ENCODE results near the gene CTH.
"Not testable (repeated sequence)": the region's sequence is repeated elsewhere in the genome, so short reads cannot be mapped to it uniquely, and the experiment has no call there.

CTH gene

DNA sequence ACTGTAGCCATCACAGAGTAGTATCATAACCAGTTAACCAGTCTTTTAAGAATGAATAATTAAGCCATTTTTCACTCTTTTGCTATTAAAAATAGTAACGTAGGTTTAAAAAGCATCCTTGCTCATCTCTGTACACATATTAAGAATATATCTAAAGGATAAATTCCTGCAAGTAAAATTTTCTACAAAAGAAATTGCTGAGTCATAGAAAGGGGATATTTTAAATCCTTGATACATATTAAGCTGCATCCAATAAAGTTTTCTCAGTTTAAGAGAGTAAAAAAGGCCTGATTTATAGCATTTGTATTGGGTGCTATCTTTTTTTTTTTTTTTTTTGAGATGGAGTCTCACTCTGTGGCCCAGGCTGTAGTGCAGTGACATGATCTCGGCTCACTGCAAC lies 1.9 kb upstream of the CTH start:
- DNase-seq (ENCODE audit: low spot score), result no peak

DNA sequence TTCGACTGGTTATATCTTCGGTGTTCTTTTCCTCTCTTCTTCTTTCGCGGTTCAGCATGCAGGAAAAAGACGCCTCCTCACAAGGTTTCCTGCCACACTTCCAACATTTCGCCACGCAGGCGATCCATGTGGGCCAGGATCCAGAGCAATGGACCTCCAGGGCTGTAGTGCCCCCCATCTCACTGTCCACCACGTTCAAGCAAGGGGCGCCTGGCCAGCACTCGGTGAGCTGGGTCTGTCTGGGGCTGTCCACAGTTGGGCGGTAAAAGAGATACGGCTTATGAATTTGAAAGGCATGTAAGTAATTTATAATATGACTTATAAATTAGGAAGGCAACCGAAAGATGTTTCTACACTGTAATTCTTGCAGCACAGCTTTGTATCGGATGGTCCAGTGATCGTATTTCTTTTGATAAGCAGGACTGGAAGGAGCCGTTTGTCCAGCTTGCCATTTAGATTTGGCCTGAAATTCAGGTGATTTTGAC lies 334 bp downstream of the CTH start:
- DNase-seq (ENCODE audit: low spot score), result no peak

DNA sequence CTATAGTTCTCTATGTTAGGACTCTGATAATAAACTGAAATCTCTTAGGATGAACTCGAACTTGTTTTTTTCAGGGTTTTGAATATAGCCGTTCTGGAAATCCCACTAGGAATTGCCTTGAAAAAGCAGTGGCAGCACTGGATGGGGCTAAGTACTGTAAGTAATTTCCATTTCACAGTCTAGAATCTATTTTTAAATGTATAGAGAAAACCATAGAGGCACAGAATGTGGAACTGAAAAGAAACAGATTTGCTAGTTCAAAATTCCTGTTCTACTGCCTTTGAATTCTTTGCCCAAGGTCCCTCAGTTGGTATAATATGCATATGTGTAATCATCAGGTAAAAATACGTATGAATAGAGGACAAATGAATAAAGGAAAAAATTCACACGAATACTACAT lies 4.8 kb downstream of the CTH start:
- DNase-seq (ENCODE audit: low spot score), result no peak

DNA sequence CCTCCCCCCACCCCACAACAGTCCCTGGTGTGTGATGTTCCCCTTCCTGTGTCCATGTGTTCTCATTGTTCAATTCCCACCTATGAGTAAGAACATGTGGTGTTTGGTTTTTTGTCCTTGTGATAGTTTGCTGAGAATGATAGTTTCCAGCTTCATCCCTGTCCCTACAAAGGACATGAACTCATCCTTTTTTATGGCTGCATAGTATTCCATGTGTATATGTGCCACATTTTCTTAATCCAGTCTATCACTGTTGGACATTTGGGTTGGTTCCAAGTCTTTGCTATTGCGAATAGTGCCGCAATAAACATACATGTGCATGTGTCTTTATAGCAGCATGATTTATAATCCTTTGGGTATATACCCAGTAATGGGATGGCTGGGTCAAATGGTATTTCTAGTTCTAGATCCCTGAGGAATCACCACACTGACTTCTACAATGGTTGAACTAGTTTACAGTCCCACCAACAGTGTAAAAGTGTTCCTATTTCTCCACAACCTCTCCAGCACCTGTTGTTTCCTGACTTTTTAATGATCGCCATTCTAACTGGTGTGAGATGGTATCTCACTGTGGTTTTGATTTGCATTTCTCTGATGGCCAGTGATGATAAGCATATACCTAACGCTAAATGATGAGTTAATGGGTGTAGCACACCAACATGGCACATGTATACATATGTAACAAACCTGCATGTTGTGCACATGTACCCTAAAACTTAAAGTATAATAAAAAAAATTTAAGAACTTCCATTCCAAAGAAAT lies 8.1 kb downstream of the CTH start:
- not testable (repeated sequence) for DNase-seq (ENCODE audit: low spot score)

DNA sequence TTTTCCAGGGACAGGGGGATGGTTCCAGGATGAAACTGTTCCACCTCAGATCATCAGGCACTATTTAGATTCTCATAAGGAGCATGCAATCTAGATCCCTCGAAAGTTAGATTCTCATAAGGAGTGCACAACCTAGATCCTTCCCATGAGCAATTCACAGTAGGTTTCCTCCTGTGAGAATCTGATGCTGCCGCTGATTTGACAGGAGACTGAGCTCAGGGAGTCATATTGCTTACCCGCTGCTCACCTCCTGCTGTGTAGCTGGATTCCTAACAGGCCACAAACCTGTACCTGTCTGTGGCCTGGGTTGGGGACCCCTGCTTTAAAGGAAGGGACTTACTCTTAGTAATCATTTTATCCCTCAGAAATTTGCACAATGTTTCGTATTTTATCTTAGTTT lies 9.3 kb downstream of the CTH start:
- no peak for DNase-seq (ENCODE audit: low spot score)

DNA sequence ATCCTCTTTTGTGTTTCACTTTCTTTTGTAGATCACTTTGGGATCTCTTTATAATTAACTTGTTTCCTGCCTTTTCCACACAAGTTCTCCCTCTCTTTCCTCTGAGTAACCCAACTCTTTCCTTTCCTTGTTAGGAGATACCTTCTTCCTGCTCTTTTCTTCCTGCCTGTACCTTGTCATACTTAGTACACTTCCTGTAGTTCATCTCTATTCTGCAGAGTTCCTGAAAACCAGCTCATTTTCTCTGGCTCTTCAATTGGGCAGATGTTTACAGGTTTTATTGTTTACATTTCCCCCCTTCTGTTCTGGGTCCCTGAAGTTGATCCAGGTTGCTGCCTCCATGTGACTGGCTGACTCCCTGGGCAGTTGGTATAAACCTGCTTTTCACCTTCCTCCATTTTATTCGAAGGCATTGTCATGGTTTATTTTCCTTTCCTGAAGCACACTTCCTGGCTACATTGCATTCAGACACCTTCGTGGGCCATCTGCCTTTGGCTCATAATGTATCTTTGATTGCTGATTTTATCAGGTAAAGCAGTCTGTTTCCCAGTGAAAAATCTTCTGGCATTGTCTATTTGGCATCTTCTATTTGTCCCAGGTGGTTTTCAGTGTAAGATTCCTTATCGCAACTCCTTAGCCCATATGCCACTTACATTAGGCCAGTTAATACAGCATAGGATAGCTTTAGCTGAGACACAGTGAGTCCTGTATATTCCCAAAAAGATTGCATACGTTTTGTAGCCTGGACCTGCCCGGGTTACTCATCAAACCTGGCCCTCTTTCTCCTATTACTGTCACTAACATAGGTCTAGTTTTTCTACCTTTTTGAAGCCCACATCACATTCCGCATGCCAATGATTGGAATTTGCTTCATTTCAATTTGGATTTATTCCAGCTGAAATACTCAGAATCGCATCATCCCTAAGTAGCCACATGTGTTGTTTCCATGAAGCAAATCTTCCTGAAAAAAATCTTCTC lies 15.4 kb downstream of the CTH start:
- DNase-seq (ENCODE audit: low spot score), result no peak

DNA sequence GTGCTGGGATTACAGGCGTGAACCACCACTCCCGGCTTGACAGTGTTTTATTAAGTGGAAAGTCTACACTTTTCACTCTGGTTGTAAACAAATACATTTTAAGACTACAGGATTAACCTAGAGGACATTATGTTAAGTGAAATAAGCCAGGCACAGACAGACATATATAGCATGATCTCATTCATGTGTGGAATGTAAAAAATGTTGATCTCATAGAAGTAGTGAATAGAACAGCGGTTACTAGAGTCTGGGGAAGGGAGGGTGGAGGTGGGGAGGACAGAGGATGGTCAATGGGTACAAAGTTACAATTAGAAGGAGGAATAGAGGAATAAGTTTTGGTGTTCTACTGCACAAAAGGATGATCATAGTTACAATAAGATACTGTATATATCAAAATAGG lies 16.9 kb downstream of the CTH start:
- no peak for DNase-seq (ENCODE audit: low spot score)

DNA sequence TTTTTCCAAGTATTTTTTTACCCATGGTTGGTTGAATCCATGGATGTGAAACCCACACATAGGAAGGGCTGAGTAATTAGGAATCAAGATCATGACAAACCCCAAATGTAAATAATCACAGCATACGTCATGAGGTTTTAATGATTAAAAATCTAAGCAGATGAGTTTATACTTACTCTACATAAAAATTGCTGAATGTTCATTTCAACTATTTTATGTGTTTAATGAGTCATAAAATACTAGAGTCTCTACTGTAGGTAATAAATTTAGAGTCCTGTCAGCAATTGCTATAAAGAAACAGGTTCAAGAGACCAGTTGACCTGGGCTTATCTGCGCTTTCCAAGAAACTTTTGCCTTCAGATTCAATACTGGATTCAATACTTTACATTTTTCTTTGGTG lies 18.2 kb downstream of the CTH start:
- DNase-seq (ENCODE audit: low spot score), result no peak

DNA sequence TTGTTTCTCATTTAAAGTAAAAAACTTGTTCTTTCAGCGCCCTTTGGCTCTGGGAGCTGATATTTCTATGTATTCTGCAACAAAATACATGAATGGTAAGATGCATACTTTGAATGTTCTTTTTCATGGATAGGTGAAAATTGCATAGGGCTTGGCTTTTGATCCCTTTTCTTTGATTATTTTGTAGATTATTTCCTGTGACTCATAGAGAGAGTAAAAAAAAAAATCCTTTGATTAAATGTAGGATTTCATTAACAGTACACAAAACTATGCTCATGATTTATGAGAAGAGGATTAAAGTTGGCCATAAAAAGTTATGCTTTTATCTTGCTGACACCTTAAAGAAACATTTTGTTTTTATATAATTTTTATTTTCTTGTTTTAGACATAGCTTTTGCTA lies 18.7 kb downstream of the CTH start:
- DNase-seq (ENCODE audit: low spot score), result no peak

DNA sequence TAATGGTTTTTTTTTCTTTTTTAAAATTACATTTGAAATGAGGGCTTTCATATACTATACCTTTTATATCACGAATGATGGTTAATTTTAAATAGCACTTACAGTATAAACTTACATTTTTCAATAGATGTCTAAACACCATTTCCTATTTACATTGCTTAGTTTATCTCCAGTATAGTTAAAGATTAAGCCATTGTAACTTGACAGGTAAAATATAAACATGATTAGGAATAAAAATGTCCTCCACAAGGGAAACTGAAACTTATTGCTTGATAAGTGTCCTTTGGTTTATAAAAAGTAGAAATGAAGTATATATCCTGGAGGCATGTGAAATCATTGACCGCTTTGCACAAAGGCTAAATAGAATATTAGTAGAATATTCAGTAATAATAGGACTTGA lies 20.2 kb downstream of the CTH start:
- no peak for DNase-seq (ENCODE audit: low spot score)

DNA sequence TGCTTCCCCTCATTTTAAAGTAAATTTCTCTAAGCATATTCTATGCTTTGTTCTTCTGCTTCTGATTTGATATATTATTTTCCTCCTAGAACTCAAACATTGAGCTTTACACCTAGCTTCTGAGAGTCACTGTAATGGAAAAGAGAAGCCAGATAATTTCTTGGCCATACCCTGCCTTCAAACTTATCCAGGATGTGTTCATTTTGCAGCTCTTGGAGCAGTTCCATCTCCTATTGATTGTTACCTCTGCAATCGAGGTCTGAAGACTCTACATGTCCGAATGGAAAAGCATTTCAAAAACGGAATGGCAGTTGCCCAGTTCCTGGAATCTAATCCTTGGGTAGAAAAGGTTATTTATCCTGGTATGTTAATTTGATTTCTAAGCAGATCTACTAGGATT lies 20.8 kb downstream of the CTH start:
- DNase-seq (ENCODE audit: low spot score), result no peak

DNA sequence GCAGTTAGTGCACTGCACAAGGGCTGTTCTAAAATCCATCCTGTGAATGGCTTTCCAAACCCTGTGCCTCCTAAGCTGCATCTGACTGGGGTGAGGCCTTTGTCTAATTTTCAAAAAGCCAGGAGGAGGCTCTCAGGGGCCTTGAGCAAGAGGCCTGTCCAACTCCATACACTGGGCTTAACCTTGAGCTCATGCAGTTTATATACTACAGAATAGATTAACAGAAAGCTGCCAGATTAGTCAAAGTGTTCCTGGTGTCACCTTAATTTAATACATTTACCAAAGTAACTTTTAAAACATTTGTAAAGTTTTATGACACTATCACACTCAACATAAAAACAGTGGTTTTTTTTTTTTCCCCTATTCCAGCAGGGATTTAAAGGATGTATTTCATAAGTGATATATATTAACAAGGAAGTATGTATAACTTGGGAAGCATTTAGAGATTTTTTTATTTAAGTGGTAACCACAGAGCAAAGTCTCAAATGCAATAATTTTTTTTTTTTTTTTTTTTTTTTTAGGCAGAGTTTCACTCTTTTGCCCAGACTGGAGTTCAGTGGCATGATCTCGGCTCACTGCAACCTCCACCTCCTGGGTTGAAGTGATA lies 23.3 kb downstream of the CTH start:
- DNase-seq (ENCODE audit: low spot score), result no peak

DNA sequence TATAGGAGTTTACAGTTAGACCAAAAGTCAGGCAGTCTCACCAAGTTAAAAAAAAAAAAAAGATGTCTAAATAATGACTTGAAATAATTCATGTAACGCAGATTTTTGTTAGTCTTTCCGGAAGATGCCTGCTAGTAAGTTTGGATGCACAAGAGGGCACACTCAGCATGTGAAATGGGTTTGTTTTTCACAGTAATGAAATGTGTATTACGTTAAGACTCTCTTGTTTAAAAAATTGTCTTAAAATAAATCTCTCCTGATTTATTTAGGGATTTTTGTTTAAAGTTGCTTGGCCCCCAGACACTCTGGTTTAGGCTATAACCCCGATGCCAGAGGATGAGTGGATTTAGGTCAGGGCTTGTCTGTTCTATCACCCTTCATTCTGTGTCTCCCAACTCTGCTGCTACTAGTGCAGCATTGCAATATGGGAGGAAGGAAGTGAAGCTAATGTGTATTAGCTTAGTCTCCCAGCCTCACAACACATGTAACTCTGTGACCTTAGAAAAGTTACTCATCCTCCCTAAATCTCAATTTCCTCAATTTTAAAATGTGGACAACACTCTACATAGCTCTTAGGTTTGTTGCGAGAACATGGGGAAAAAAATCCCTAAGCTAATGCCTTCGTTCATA lies 25.7 kb downstream of the CTH start:
- DNase-seq (ENCODE audit: low spot score), result no peak

DNA sequence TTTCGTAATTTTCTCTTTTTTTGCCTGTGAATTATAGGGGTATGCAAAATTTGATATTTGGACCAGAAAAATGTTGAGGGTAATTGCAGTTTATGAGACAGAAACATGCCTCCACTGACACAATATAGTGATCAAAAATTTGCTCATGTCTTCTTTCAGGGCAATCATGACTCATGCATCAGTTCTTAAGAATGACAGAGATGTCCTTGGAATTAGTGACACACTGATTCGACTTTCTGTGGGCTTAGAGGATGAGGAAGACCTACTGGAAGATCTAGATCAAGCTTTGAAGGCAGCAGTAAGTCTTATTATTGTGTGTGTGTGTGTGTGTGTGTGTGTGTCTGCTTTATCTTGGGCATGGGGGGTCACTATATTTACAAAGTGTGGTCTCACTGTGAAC lies 27.5 kb downstream of the CTH start:
- no peak for DNase-seq (ENCODE audit: low spot score)

DNA sequence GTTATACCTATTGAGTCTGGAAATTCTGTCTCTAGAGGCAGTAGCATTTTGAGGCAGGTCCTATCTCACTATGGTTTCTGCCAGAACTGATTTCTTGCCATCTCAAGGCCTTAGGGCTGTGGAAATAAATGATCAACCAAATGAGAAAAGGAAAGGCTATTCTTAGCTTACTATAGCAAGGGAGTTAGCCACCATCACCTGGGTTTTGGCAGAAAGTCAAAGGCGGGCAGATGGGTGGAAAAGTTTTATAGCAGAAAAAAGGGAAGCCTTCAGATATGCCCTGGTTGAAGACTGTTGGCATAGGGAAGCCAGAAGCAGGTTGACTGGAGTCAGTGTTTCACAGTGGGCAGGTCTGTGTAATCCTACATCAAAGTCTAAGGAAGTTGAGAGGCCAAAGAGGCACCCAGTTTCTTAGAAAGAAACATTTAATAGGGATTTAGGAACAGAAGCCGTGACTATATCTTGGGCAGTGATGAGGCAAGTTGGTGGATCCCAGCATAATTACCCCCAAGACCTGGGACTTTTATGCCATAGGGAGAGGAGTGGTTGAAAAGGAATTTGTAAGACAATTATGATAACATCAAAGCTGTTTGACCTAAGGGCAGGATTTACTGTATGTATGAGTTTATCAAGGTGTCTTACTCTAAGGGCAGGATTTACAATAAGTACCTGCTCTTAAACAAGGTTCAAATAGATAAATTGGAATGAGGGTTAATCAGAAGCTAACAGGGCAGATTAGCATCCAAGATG lies 29.7 kb downstream of the CTH start:
- no peak for DNase-seq (ENCODE audit: low spot score)

DNA sequence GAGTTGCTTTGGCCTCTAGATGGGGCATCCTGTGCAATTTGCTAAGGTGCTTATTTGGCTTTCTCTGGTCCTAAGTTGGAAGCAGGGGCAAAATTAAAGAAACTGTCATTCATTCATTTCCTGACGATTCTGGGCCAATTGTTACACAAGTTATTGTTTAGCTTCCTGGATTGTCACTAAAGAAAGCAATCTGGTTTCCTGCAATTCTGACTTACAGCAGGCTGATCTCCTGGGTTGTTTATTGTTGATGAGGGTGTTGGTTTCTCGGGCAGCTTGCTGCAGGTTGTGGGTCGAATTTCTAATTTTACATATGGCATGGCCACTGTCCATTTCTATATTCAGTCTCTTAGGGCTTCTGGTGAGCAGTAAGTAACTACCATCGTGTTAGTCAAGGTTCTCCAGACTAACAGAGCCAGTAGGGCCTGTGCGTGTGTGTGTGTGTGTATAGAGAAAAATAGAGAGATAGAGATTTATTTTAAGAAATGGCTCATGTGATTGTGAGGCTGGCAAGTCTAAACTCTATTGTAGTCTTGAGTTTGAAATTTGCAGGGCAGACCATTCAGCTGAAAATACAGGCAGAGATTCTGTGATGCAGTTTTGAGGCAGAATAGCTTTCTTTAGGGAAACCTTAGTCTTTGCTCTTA lies 30.4 kb downstream of the CTH start:
- DNase-seq (ENCODE audit: low spot score), result no peak

DNA sequence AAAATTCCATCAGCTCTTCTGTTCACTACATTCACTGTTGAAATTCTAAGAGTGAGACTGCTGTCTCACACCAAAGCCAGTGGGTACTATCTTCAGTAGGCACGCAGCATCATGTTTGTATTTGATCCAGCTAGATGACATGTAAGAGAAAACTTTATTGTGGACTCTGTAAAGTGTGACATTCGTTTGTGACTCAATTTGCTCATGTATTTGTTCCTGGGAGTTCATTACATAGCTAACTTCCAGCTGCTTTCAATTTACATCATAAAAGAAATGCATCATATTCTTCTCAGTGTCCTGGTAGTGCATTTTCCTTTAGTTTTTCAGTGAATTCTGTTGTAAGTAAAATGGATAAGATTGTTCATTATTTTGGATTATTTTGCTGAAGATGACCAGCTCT lies 31.4 kb downstream of the CTH start:
- DNase-seq (ENCODE audit: low spot score), result no peak

DNA sequence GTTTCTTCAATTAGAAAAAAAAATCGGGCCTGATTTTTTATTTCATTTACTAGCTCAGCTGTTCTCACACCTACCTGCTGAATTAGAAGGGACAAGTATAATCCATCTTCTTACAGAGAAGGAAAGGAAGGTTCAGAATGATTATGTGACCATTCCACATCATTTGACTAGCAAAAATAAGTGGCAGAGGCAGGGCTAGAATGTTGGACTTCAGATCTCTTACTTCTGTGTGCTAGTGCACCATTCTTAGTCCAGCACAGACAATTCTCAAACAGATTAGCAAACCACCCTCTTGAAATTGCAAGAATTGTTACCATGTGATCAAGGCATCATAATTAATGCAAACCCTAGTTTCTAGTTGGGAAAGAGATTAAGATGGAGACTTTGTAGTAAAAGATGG lies 32.7 kb downstream of the CTH start:
- no peak for DNase-seq (ENCODE audit: low spot score)

DNA sequence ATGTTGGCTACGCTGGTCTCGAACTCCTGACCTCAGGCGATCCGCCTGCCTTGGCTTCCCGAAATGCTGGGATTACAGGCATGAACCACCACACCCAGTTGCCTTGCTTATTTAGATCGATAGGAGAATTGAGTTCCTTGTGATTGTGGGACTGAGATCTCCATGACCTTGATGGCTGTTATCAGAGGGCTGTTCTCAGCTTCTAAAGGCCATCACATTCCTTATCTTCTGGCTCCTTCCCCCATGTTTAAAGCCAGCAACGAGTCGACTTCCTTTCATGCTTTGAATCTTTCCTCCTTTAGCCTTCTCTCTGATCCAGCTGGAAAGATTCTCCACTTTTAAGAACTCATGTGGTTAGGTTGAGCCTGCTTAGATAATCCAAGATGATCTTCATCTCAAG lies 38.0 kb downstream of the CTH start:
- DNase-seq (ENCODE audit: low spot score), result no peak

DNA sequence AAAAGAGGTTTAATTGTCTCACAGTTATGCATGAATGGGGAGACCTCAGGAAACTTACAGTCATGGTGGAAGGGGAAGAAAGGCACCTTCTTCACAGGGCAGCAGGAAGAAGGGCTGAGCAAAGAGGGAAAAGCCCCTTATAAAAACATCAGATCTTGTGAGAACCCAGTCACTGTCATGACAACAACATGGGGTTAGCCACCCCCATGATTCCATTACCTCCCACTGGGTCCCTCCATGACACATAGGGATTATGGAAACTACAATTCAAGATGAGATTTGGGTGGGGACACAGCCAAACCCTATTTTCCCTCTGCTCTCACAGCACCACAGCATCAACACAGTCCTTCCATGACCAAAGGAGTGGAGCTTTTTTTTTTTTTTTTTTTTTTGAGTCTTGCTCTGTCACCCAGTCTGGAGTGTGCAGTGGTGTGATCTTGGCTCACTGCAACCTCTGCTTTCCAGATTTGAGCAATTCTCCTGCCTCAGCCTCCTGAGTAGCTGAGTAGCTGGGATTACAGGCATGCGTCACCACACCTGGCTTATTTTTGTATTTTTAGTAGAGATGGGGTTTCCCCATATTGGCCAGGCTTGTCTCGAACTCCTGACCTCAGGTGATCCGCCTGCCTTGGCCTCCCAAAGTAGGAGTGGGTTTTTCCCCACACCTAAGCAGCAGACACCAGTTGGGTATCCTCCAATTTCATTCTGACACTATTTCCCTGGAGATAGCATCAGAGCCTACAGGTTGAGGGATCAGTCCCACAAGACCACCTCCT lies 41.3 kb downstream of the CTH start:
- not testable (repeated sequence) for DNase-seq (ENCODE audit: low spot score)

Measured in CD4-positive, alpha-beta T cell treated with Interleukin-15 for 4 hours (primary cell).